ENCODE data around the gene DOCK6. TPM values are rescaled to one million over a fixed set of nuclear protein-coding genes. Genes with fewer than 3 reads are reported as not detected.

The DOCK6 gene
- total and polyA plus RNA-seq, 2 of the 13 experiments (the other 11 are each of a cell fraction or from before 2014, with no cell fraction given): 5.4 to 38.1 TPM

- H3K4me1 ChIP-seq (ENCODE audit: insufficient read depth, low read length): peaks cover 16% of the 10 kb centered on the region
- DNase-seq (ENCODE audit: low spot score) (no peak), FAIRE-seq (no peak), ATAC-seq (no peak)
- ChIA-PET CTCF (ENCODE audit: low intra/inter-chr PET ratio, low total read pairs) (no interaction called here), POLR2A (no interaction called here)
- H3K9me3 ChIP-seq (ENCODE audit: low read length): no peaks in the 10 kb centered on the region
- no peak overlapping the region for H3K4me3 ChIP-seq (replicated peaks in 1 of 3; ENCODE audit: insufficient read depth in 1 of 3, low read depth in 2 of 3, low read length in 3 of 3)
- H3K79me2 ChIP-seq (ENCODE audit: insufficient read depth, low read length): no peaks in the 10 kb centered on the region
- TF ChIP-seq ZNF674 (CRISPR knock-in tag; IDR thresholded peaks at IDR 0.05; ENCODE audit: low read depth): no peak
- TF ChIP-seq ZBTB33 (CRISPR knock-in tag; IDR thresholded peaks at IDR 0.05): peak; percentile 12; the same call in 1 of the 2 replicates
- no peak for TF ChIP-seq KDM1A (CRISPR knock-in tag; IDR thresholded peaks at IDR 0.05)
- TF ChIP-seq NFIC (IDR thresholded peaks at IDR 0.05; ENCODE audit: low read length): no peak
- WGBS (ENCODE audit: low lambda C conversion rate): 52% methylated on average over 6 of the region's 6 CpGs
- no peak overlapping the region for H3K4me2 ChIP-seq (ENCODE audit: low read depth, low read length)
- in situ Hi-C loops (cut with HindIII; ENCODE audit: extremely low pct_ligation_motif_present, low pct_unique_long_range_greater_than_20kb): loop anchor here (10.0 kb wide), 1 partner anchor 170 kb away; no protein-coding TSS in a partner anchor
- no peaks in the 10 kb centered on the region for H3K36me3 ChIP-seq (replicated peaks in 1 of 2; ENCODE audit: control insufficient read depth in 1 of 2, insufficient read depth in 2 of 2, low read length in 2 of 2)
- no peaks in the 10 kb centered on the region; a peak in 2 of 5 replicates for H3K27me3 ChIP-seq (ENCODE audit: control insufficient read depth in 1 of 2, insufficient read depth in 2 of 2, low read length in 2 of 2)
- no peaks in the 10 kb centered on the region for H4K20me1 ChIP-seq (ENCODE audit: insufficient read depth, low read length)
- intact Hi-C loops (cut with micrococcal nuclease; ENCODE audit: unreplicated experiment): no loop called here
- no peak overlapping the region for H2AFZ ChIP-seq (ENCODE audit: low read length)
- no peak overlapping the region for H3K9ac ChIP-seq (ENCODE audit: insufficient read depth, low read depth, low read length)
- H3K27ac ChIP-seq (ENCODE audit: extremely low read length, insufficient read depth, low read length): no peak overlapping the region
- no TSS peak for BruUV-seq (replicated peaks)
These were observed 22.2 kb upstream of the DOCK6 start for GRCh38 chr19:11284515-11284914.

GRCh38 chr19:11281356-11282049, 19.2 kb upstream of the DOCK6 start:
- Histone ChIP-seq H3K4me3 (replicated peaks in 1 of 3; ENCODE audit: insufficient read depth in 1 of 3, low read depth in 2 of 3, low read length in 3 of 3) (no peak overlapping the region), H3K9ac (ENCODE audit: insufficient read depth, low read depth, low read length) (no peak overlapping the region), H4K20me1 (ENCODE audit: insufficient read depth, low read length) (no peaks in the 10 kb centered on the region), H3K4me1 (ENCODE audit: insufficient read depth, low read length) (no peaks in the 10 kb centered on the region), H3K27ac (ENCODE audit: extremely low read length, insufficient read depth, low read length) (no peak overlapping the region), H3K36me3 (replicated peaks in 1 of 2; ENCODE audit: control insufficient read depth in 1 of 2, insufficient read depth in 2 of 2, low read length in 2 of 2) (no peaks in the 10 kb centered on the region), H2AFZ (ENCODE audit: low read length) (no peak overlapping the region), H3K4me2 (ENCODE audit: low read depth, low read length) (no peak overlapping the region), H3K27me3 (ENCODE audit: control insufficient read depth in 1 of 2, insufficient read depth in 2 of 2, low read length in 2 of 2) (no peaks in the 10 kb centered on the region; a peak in 2 of 5 replicates), H3K79me2 (ENCODE audit: insufficient read depth, low read length) (no peaks in the 10 kb centered on the region), H3K9me3 (ENCODE audit: low read length) (no peaks in the 10 kb centered on the region)
- ChIA-PET POLR2A (no interaction called here), CTCF (ENCODE audit: low intra/inter-chr PET ratio, low total read pairs) (no interaction called here)
- BruUV-seq (replicated peaks): no TSS peak
- in situ Hi-C loops (cut with HindIII; ENCODE audit: extremely low pct_ligation_motif_present, low pct_unique_long_range_greater_than_20kb) (loop anchor here (10.0 kb wide), 1 partner anchor 173 kb away; no protein-coding TSS in a partner anchor), intact Hi-C loops (cut with micrococcal nuclease; ENCODE audit: unreplicated experiment) (no loop called here)
- FAIRE-seq: no peak
- DNase-seq (ENCODE audit: low spot score): no peak
- no peak for ATAC-seq
- WGBS (ENCODE audit: low lambda C conversion rate): 43% methylated on average over 11 of the region's 11 CpGs
- TF ChIP-seq ZNF564 (CRISPR knock-in tag; IDR thresholded peaks at IDR 0.05): no peak
- TF ChIP-seq ZBTB42 (CRISPR knock-in tag; IDR thresholded peaks at IDR 0.05): no peak
- TF ChIP-seq PITX1 (CRISPR knock-in tag; IDR thresholded peaks at IDR 0.05): no peak
- no peak for TF ChIP-seq NFRKB (IDR thresholded peaks at IDR 0.05)
- TF ChIP-seq JUN (CRISPR knock-in tag; IDR thresholded peaks at IDR 0.05): no peak
- no peak for TF ChIP-seq ZNF282 (IDR thresholded peaks at IDR 0.05; ENCODE audit: partially characterized antibody)
- TF ChIP-seq TEAD3 (CRISPR knock-in tag; optimal IDR thresholded peaks at IDR 0.05; ENCODE audit: borderline replicate concordance): no peak
- no peak for TF ChIP-seq KLF9 (CRISPR knock-in tag; IDR thresholded peaks at IDR 0.05; ENCODE audit: low read depth)
- TF ChIP-seq ZNF816 (CRISPR knock-in tag; IDR thresholded peaks at IDR 0.05; ENCODE audit: borderline replicate concordance): no peak
- TF ChIP-seq TRIM22 (IDR thresholded peaks at IDR 0.05): no peak
- no peak for TF ChIP-seq ZNF615 (CRISPR knock-in tag; IDR thresholded peaks at IDR 0.05; ENCODE audit: borderline replicate concordance)
- no peak for TF ChIP-seq MXD3 (CRISPR knock-in tag; IDR thresholded peaks at IDR 0.05)
- TF ChIP-seq THAP11 (CRISPR knock-in tag; IDR thresholded peaks at IDR 0.05): no peak

Measured in HepG2 (cell line).